ENCODE data around the gene SH3D21.

The SH3D21 gene

DNA sequence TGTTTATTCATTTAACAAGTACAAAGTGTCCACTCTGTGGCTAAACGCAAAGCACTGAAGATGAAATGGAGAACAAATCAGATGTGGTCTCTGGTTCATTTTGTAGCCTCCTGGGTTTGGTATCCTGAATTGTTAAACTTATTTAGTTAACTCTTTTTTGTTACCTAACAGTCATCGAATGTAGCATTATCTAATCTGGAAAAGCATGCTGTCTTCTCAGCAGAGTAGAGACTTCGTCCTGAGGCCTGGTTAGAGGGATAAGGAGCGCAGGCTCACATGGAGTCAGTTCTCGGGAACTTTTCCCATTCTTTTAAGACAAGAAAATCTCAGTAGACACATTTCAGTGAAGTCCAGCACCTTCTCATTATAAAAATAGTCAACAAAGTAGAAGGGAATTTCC lies 33.1 kb upstream of the SH3D21 start:
- Histone ChIP-seq H3K9ac (ENCODE audit: low read length) (no peak overlapping the region), H3K36me3 (replicated peaks; ENCODE audit: insufficient read depth, low read length) (no peaks in the 10 kb centered on the region), H3F3A (ENCODE audit: insufficient read depth, low read length) (no peaks in the 10 kb centered on the region), H3K4me2 (ENCODE audit: low read depth, low read length) (no peak overlapping the region), H3K27me3 (replicated peaks; ENCODE audit: insufficient read depth, low read length) (no peaks in the 10 kb centered on the region), H3K9me3 (replicated peaks; ENCODE audit: insufficient read depth, low read length) (no peaks in the 10 kb centered on the region), H2AFZ (ENCODE audit: low read length) (no peak overlapping the region), H3K4me1 (ENCODE audit: low read length) (no peaks in the 10 kb centered on the region), H3K27ac (ENCODE audit: low read length) (no peak overlapping the region), H3K79me2 (ENCODE audit: low read length) (peaks cover 75% of the 10 kb centered on the region), H3K4me3 (ENCODE audit: low read length) (no peak overlapping the region), H4K20me1 (ENCODE audit: insufficient read depth, low read length) (no peaks in the 10 kb centered on the region), H3K9me2 (replicated peaks; ENCODE audit: insufficient read depth, low read length) (no peaks in the 10 kb centered on the region)
- no peak for DNase-seq
- TF ChIP-seq, protein P1, sequence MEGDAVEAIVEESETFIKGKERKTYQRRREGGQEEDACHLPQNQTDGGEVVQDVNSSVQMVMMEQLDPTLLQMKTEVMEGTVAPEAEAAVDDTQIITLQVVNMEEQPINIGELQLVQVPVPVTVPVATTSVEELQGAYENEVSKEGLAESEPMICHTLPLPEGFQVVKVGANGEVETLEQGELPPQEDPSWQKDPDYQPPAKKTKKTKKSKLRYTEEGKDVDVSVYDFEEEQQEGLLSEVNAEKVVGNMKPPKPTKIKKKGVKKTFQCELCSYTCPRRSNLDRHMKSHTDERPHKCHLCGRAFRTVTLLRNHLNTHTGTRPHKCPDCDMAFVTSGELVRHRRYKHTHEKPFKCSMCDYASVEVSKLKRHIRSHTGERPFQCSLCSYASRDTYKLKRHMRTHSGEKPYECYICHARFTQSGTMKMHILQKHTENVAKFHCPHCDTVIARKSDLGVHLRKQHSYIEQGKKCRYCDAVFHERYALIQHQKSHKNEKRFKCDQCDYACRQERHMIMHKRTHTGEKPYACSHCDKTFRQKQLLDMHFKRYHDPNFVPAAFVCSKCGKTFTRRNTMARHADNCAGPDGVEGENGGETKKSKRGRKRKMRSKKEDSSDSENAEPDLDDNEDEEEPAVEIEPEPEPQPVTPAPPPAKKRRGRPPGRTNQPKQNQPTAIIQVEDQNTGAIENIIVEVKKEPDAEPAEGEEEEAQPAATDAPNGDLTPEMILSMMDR (IDR thresholded peaks at IDR 0.05; ENCODE audit: low read length) = no peak
- no peak for TF ChIP-seq EZH2 (optimal IDR thresholded peaks at IDR 0.05; ENCODE audit: low read depth, low read length)
- TF ChIP-seq EZH2phosphoT487 (IDR thresholded peaks at IDR 0.05; ENCODE audit: low read length) = no peak

DNA sequence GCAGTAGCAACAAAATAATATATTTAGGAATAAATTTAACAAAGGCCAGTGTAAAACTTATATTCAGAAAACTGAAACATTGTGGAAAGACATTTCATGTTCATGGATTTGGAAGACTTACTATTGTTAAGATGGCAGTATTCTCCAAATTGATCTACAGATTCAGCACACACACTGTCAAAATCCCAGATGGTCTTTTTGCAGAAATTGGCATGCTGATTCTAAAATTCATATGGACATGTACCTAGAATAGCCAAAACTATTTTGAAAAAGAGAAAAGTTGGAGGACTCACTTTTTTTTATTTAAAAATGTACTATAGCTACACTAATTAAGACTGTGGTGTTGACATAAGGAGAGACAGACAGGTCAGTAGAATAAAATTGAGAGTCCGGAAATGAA lies 32.0 kb upstream of the SH3D21 start:
- Histone ChIP-seq H3K4me3 (ENCODE audit: low read length) (no peak overlapping the region), H3K79me2 (ENCODE audit: low read length) (peaks cover 74% of the 10 kb centered on the region), H3K36me3 (replicated peaks; ENCODE audit: insufficient read depth, low read length) (no peaks in the 10 kb centered on the region), H2AFZ (ENCODE audit: low read length) (no peak overlapping the region), H3K4me1 (ENCODE audit: low read length) (0 out of 2 replicates have a peak, but pooled peaks cover 3% of the 10 kb centered on the region), H3K9me2 (replicated peaks; ENCODE audit: insufficient read depth, low read length) (no peaks in the 10 kb centered on the region), H3K4me2 (ENCODE audit: low read depth, low read length) (no peak overlapping the region), H3K27me3 (replicated peaks; ENCODE audit: insufficient read depth, low read length) (no peaks in the 10 kb centered on the region), H3K9me3 (replicated peaks; ENCODE audit: insufficient read depth, low read length) (no peaks in the 10 kb centered on the region), H3K27ac (ENCODE audit: low read length) (no peak overlapping the region), H3F3A (ENCODE audit: insufficient read depth, low read length) (no peaks in the 10 kb centered on the region; the same call in 1 of the 2 replicates), H4K20me1 (ENCODE audit: insufficient read depth, low read length) (no peaks in the 10 kb centered on the region), H3K9ac (ENCODE audit: low read length) (no peak overlapping the region)
- TF ChIP-seq EZH2phosphoT487 (IDR thresholded peaks at IDR 0.05; ENCODE audit: low read length) = no peak
- TF ChIP-seq, protein P1 (IDR thresholded peaks at IDR 0.05; ENCODE audit: low read length) = no peak
- TF ChIP-seq EZH2 (optimal IDR thresholded peaks at IDR 0.05; ENCODE audit: low read depth, low read length) = no peak
- DNase-seq = no peak

DNA sequence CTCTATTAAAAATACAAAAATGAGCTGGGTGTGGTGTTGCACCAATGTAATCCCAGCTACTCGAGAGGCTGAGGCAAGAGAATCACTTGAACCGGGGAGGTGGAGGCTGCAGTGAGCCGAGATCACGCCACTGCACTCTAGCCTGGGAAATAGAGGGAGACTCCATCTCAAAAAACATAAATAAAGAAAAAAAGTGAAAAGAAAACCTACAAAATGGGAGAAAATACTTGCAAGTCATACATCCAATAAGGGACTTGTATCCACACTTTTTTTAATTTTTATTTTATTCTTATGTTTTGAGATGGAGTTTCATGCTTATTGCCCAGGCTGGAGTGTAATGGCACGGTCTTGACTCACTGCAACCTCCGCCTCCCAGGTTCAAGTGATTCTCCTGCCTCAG lies 29.5 kb upstream of the SH3D21 start:
- peaks cover 75% of the 10 kb centered on the region for H3K79me2 ChIP-seq (ENCODE audit: low read length)
- H3K9ac ChIP-seq (ENCODE audit: low read length) = no peak overlapping the region
- no peaks in the 10 kb centered on the region; the same call in 1 of the 2 replicates for H3F3A ChIP-seq (ENCODE audit: insufficient read depth, low read length)
- H3K4me1 ChIP-seq (ENCODE audit: low read length) = peaks cover 6% of the 10 kb centered on the region; the same call in 1 of the 2 replicates
- no peaks in the 10 kb centered on the region for H3K36me3 ChIP-seq (replicated peaks; ENCODE audit: insufficient read depth, low read length)
- H4K20me1 ChIP-seq (ENCODE audit: insufficient read depth, low read length) = no peaks in the 10 kb centered on the region
- no peak overlapping the region for H2AFZ ChIP-seq (ENCODE audit: low read length)
- TF ChIP-seq, protein P1 (IDR thresholded peaks at IDR 0.05; ENCODE audit: low read length) = no peak
- TF ChIP-seq EZH2phosphoT487 (IDR thresholded peaks at IDR 0.05; ENCODE audit: low read length) = no peak
- no peak for TF ChIP-seq EZH2 (optimal IDR thresholded peaks at IDR 0.05; ENCODE audit: low read depth, low read length)
- DNase-seq = no peak
- no peaks in the 10 kb centered on the region for H3K9me3 ChIP-seq (replicated peaks; ENCODE audit: insufficient read depth, low read length)
- no peak overlapping the region for H3K4me3 ChIP-seq (ENCODE audit: low read length)
- no peaks in the 10 kb centered on the region for H3K9me2 ChIP-seq (replicated peaks; ENCODE audit: insufficient read depth, low read length)
- H3K27me3 ChIP-seq (replicated peaks; ENCODE audit: insufficient read depth, low read length) = no peaks in the 10 kb centered on the region
- H3K27ac ChIP-seq (ENCODE audit: low read length) = no peak overlapping the region
- H3K4me2 ChIP-seq (ENCODE audit: low read depth, low read length) = no peak overlapping the region
